ENCODE data around the gene HEY2.
"Not testable (repeated sequence)": the region's sequence is repeated elsewhere in the genome, so short reads cannot be mapped to it uniquely, and the experiment has no call there.

The HEY2 gene

DNA sequence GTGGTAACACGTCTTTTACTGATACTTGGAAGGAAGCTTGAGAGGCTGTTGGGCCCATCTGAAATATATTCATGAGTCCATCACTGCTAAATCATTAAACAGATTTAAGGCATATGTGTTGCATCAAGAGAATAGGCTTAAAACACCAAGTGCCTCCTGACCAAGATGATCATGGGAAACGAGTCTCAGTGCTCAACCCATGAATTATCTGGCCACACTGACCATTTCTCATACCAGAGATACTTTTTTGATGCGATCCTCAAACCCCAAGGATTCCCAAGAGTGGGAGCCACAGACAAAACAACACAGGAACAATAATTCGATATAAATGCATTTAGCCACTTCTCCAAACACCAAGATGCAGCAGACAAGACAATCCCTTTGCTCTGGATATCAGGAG is 17.2 kb downstream of the HEY2 start:
- no peak for DNase-seq (ENCODE audit: extremely low read depth in 1 of 2, low read depth in 1 of 2)

- DNase-seq (ENCODE audit: extremely low read depth in 1 of 2, low read depth in 1 of 2): no peak
Observed at GRCh38 chr6:125769147-125769783, 19.8 kb downstream of the HEY2 start.

GRCh38 chr6:125773387-125774341 is 24.2 kb downstream of the HEY2 start:
- DNase-seq (ENCODE audit: extremely low read depth in 1 of 2, low read depth in 1 of 2): no peak

GRCh38 chr6:125776107-125776826 is 26.8 kb downstream of the HEY2 start:
- not testable (repeated sequence) for DNase-seq (ENCODE audit: extremely low read depth in 1 of 2, low read depth in 1 of 2)

GRCh38 chr6:125779924-125780539 is 30.6 kb downstream of the HEY2 start:
- DNase-seq (ENCODE audit: extremely low read depth in 1 of 2, low read depth in 1 of 2): peak; percentile 58 to 74

- DNase-seq (ENCODE audit: extremely low read depth in 1 of 2, low read depth in 1 of 2): no peak
Observed at GRCh38 chr6:125780540-125781313, 31.3 kb downstream of the HEY2 start.

DNA sequence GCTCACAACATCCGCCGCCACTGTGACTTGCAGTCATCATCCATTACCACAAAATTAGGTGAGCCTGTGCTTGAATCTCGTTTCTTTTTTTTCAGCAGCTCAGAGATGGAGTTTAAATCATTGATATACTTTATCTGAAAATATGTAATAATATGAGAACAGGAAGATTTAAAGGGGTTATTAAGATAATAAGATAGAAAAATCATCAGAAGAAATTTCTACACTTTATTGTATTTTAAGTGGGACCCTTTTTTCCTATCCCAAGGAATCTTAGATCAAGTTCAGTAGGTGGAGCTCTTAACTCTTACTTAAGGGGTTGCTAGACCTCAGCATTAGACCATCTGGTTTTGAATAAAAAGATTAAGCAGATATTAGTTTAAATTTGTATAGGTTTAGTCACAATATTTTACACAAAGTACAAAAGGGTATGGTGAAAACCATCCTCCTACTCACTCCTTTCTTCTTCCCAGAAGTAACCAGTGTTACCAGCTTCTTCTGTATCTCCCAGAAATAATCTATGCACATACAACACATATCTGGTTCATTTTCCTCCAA is 32.0 kb downstream of the HEY2 start:
- no peak for DNase-seq (ENCODE audit: extremely low read depth in 1 of 2, low read depth in 1 of 2)

- DNase-seq (ENCODE audit: extremely low read depth in 1 of 2, low read depth in 1 of 2): no peak
Observed at GRCh38 chr6:125784365-125784764, 34.9 kb downstream of the HEY2 start.

GRCh38 chr6:125787791-125788190 is 38.4 kb downstream of the HEY2 start:
- no peak for DNase-seq (ENCODE audit: extremely low read depth in 1 of 2, low read depth in 1 of 2)

DNA sequence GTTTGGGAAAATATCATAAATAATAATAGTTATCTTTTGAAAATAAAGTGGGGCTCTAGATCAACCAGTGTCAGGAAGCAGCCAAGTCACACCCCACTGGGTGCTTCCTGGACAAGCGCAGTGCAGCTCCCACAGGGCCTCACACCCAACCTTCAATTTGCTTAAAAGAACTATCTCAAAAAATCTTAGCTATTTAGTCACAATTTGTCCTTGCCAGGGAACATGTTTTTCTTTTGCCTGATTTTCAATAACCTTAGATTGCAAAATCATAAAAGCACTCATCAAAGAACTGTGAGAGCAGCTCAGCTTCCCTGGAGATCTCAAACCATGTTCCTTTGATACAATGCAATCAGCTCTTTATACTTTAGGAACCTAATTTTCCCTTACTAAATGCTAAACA is 39.7 kb downstream of the HEY2 start:
- no peak for DNase-seq (ENCODE audit: extremely low read depth in 1 of 2, low read depth in 1 of 2)

DNA sequence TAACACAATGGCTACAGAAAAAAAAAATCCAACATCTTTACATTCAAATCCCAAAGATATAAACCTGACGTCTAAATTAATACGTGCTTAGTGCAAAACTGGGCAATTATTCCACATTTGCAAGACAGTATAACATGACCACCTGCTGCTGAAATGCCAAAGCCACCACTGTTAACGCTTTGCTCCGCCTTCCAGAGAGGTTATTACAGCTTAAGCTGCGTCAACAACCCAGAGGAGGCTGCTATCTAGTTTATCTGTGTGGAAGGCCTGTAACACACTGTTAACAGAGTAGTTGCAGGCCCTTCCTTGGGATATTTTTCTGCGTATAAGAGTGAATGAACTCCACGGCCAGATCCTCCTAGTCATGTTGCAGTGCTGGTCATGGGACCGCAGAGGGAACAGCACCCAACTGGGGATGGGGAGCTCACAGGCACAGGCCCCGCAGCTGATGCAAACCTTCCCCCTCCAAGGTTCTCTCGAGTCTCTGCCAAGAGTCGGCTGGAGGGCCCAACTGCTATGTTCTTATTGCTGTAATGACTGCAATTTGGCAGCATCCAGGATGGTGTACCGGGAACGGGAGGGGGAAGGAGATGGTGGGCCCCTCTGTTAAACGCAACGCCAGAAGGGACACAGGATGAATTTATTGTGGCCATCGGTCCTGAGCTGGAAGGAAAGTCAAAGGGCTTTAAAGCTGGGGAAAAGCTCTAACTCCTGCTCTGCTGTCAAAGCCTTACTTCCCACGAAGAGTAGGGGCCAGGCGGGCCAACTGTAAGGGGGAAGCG is 40.3 kb downstream of the HEY2 start:
- DNase-seq (ENCODE audit: extremely low read depth in 1 of 2, low read depth in 1 of 2): no peak

DNA sequence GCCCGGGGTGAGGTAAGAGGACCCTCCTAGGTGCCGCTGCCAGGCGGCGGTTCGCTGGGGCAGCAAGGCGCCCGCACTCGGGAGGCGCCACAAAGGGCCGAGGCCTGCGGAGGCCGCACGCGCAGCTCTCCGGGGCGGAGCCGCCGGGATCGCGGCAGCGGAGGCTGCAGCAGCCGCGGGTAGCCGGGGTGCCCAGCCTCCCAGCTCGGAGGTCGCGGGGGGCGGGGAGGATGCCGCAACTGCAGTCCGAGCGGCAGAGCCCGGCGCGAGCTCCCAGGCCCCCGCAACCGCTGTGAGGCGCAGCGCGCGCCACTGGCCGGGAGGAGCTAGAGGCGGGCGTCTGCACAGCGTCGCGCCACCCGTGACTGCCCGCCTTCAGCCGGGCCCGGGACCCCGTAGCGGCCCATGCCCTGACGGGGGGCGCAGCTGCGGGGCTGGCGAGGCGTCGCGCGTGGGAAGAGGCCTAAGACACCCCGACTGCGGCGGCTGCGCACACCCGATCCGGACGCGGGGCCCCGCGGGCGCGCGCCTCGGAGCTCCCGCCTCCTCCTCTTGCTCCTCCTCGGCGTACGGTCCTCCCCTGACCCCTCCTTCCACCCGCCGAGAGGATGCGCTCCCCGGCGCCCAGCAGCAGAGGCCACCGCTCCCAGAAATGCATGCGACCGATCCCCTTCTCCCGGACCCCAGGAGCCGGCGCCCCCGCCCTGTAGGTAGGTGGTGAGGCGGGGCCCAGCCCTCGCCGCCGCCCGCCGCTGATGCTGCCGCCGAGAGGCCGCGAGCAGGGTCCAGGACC is 41.1 kb downstream of the HEY2 start, which contains the start of gene NCOA7:
Gene NCOA7, plus strand, starts transcription at position 603 of the 793 bp plus-strand sequence. CDS start 24,395 bp downstream, outside the sequence.
- peak in 1 of 2 donors; percentile 61 for DNase-seq (ENCODE audit: extremely low read depth in 1 of 2, low read depth in 1 of 2)

DNA sequence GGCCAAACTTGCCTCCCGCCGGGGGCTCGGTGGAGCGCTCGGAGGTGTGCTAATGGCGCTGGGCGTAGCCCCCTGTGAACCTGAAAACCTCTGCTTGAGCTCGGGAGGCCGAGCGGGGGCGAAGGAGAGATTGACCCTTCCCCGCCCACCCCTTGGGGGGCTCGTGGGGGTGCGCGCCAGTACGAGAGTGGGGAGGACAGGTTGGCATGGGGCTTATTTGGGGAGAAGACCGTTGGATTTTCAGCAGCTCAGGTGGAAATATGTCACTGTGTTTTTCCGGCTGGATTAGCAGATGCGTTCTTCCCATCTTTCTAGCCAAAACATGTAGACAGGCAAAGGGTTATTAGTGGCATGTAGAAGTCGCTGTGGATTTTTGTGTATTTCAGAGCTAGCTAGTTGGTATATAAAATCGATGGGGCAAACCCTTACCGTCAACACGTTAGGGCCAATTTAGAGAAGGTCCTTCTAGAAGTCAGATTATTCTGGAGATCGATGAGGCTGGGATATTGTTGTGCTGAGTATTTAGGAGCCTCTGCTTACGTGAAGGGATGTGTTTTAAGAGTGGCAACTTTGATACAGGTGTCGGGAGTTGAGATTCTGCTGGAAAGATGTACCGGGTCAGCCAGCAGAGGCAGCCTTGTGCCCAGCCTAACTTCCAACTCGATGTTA is 41.9 kb downstream of the HEY2 start:
- DNase-seq (ENCODE audit: extremely low read depth in 1 of 2, low read depth in 1 of 2): no peak

DNA sequence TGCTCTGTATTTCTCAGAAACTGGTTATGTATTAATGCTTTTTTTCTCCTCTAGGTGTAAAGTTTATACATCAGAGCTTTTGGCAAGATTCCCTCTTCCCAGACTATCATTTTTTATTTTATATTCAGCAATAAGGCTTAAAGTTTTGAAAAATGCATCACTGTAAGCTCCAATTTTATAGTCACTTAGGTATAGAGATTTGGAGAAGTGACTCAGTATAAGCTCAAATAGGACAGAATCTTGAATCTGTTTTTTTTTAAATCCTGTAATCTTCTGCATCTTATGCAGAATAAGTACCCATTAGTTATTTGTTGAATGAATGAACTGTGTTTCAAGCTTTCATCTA is 42.4 kb downstream of the HEY2 start:
- DNase-seq (ENCODE audit: extremely low read depth in 1 of 2, low read depth in 1 of 2): no peak

DNA sequence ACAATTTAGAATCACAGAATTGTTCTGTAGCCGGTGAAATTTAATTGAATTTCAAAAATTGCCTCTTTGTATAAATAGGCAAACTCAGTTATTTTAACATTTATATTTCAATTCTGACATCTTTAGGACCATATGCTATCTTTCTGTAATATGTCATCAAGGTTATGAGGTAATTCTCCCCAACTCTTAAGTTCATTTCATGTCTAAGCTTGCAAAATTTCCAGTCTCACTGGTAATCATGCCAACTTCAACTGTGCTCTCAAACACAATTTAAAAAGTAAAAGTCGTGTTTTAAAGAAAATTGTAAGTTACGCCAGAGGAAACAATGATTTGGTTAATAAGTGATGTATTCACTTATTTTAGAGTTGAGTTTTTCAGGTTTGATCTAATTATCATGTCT is 42.7 kb downstream of the HEY2 start:
- DNase-seq (ENCODE audit: extremely low read depth in 1 of 2, low read depth in 1 of 2): no peak

DNA sequence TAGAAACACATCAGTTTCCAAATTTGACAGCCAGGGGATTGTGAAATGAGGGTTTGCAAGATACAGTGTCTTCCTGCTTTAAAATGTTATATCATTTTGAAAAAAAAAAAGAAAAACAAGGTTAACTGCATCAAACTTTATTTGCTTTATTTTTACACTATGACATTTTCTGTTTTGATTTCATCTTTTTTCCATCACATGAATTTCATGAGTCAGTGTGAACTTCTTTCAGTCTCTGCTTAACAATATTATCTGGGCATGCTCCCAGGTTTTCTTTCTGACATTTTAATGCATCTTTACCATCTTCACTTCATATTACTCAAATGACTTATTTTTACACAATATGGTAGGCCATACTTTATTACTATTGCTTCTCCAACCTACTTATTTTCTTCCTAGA is 43.2 kb downstream of the HEY2 start:
- no peak for DNase-seq (ENCODE audit: extremely low read depth in 1 of 2, low read depth in 1 of 2)

DNA sequence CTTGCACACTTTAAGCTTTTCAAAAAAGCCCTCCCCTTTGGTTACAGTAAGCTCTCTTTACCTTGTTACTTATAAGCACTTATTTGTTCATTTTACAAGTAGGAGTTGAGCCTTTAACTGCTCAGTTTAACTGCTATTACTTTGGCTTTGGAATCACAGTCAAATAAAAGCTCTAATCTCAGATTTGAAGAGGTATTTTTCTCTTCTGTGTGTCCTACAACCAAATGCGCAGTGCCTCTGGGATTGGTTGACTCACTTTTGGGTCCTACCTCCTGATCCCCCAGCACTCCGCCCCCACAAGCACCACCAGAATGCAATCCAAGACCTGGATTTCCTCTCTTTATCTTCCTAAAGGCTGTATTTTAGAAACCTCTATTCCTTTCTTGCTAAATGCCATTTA is 43.8 kb downstream of the HEY2 start:
- no peak for DNase-seq (ENCODE audit: extremely low read depth in 1 of 2, low read depth in 1 of 2)

DNA sequence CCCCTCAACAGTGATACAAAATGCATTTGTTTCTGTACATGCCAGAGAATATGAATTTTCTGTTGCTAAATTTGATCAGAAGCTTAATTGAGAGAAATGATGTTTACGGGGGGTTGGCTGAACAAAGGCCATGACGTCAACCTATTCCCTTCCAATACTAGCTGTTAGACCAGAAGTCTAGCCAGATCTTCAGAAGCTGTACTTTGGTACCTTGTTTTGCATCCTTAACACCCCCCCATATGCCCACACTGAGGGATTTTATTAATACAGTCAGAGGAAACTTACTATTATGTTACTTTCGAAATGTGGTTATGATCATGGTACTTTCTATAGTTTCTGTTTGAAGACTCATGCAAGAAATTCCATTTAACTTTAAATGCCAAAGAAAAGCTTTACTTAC is 44.4 kb downstream of the HEY2 start:
- no peak for DNase-seq (ENCODE audit: extremely low read depth in 1 of 2, low read depth in 1 of 2)

Measured in activated CD8-positive, alpha-beta memory T cell treated with anti-CD3 and anti-CD28 coated beads for 1 hour (primary cell).